HG02759 (cell line): ENCODE measurements around the gene CADM1.

Source experiments
- ATAC-seq: cut with Tn5 transposase; IDR thresholded peaks from one replicate; pipeline ENCODE4 v1.9.1; 2021; ENCODE audit warnings: mild to moderate bottlenecking, moderate library complexity; ENCODE audit not compliant: unreplicated experiment

The CADM1 gene

DNA sequence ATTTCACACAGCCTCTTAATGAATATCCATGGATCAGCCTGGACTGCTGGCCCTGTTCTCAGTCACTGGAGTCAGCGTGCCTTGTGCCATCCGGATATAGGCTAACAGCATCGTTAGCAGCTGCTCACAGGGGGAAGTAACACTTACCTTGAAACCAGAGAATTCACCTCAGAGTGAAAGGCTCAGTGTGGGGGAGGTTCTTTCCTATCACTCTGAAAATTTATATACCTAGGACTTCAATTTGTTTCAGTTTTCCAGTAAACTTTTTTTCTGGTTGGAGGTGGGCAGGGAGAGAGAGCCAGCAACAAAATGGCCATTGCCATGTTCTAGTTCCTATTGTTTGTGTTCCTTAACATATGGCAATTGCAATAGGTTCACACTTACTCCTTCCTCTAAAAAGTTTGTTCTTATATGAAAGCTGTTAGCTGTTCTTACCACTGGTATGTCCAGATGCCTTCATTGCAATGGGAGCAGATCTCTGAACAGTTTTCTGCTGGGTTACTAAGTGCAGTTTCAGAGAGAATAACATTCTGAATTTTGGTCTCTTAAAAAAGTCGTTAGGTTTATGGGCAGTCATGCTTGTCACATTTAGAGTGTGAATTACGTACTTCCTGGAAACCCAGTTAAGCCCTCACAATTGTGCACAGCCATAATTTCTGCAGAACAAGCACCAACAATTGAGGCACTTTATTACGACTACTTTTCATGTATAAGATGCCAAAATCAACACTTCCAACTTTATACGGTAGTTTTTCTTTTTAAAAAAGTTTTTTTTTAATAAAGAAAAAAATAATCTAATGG is 247.6 kb downstream of the CADM1 start:
- peak; percentile 88 for ATAC-seq

DNA sequence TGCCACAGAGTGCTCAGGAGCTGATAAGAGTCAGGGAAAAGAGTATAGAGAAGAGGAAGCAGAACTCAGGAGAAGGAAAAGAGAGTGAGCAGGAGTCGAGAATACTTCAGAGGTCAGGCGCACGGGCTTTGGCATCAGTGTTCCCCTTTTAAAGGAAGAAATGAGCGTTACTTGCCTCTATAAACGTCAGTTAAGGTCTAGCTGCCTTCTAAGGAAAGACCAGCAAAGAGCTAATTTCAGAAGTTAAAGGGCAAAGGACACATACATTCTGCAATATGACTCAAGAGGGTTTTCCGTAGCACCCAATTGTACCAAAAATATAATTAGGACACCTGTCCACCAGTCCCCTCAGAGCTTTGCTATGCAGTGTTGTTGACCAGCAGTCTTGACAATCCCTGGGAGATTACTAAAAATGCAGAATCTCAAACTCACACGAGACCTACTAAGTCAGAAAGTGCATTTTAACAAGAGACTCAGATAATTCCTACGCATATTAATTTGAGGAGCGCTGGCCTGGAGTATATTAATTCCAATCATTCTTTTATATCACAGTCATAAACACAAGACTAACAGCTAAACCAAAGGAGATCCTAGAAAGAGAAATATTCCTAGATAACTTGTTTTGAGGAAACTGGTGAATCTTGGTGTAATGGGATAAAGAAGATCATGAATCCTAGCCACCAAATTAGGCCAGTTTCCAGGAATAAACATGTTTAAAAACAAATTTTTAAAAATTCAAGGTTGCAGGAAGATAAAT is 249.0 kb downstream of the CADM1 start:
- no peak for ATAC-seq

DNA sequence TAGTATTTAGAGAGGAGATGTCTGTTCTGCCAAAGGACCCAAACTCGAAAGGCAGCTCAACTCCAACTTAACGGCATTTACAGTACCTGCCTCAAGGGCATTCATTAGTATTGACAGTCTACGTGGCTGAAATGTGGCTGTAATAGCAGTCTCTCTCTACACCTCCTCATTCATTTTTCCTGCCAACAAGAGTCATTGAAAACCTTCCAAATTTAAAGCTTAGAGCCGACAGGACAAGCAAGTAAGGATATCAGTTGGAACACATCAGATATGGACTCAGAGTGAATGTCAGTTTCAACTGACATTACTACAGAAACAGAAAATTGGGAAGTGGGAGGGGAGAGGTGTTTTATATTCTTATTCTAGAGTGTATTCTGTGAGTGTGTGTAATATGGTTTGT is 253.1 kb downstream of the CADM1 start:
- no peak for ATAC-seq

DNA sequence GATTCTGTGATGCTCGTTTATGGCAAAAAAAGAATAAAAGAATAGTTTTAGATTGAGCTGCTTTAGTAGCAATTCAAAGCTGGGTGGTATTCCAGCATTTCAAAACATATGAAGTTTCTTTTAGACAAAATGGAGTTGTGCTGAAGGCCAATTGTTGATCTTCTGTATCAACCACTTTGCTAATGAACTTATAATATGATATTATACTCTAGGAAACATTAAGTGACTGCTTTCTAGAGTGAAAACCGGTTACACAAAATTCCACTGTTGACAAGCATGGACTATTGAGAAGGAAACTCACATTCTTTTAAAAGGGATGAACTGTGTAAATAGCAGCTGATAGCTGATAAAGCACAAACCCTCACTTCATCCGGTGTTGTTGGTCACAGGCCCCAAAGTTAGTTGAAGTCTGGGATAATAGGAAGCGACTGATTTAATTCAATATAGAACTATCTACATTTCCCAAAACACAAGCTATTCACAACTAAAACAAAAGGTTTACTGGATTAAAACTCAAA is 255.1 kb downstream of the CADM1 start:
- no peak for ATAC-seq

DNA sequence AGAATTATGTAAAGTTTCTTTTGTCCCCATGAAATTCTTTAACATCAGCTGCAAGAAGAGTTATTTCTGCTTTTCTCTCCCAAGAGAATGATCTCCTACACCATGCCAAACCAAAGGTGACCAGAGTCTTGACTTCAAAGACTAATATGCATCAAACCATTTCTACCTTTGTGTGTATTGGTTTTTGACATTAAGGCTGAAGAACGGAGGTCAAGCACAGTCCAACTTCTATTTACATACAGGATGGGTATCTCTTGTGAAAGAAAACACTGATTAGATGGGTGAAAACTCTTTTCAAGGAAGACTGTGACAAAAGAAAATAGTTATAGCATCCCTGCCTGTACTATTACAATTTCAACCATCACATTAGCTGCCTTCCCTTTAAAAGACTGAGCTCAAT is 256.3 kb downstream of the CADM1 start:
- ATAC-seq = no peak

DNA sequence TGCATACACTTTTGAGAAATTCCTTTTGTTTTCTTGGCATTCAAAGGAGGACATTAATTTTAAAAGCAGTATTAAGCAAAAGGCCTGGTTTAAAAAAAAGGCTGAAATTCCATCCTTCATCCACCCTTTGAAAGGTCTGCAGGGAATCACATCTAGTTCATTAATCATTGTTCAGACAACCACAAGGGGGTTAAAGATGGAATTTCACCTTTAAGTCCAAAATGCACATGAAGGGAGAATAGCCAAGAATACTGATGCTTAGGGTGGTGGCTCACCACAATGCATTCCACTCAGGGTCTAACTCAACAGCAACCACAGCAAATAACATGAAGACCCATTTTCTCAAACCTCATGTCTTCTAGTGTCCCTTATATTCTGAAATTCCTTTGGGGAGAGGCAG is 256.9 kb downstream of the CADM1 start:
- no peak for ATAC-seq

DNA sequence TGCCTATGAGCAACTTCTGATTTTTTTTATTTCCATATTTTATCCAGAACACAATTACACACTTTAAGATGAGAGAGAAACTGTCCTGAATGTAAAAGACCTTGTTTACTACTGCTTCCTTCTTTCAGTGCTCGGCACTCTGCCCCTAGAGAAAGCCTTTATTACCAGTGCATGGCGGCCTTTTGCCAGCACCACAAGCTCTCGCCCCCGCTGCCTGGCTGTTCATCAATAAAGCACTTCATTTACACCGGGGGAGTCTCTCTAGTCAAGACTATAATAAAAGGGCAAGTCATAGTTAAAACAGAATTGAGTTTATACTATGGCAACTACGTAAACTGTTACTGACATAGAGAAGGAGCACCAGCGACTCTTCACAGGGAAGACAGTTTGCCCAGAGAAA is 259.5 kb downstream of the CADM1 start:
- ATAC-seq = no peak

DNA sequence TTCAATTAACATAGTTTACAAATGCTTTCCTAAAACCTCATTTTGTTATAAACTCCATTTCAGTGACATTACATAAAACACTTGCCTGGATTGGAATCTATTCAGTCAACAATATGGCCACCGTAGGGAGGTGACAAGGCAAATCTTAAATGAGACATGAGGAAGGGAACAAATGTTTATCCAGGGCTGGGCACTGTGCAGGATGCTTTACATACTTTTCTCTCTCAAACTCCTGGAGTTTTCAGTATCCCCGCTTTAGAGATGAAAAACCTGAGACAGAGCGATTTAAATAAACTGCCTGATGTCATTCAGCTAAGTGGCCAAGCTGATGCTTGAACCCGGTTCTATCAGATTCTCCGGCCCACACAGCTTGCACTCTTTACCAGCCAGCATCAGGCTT is 259.9 kb downstream of the CADM1 start:
- ATAC-seq = no peak

DNA sequence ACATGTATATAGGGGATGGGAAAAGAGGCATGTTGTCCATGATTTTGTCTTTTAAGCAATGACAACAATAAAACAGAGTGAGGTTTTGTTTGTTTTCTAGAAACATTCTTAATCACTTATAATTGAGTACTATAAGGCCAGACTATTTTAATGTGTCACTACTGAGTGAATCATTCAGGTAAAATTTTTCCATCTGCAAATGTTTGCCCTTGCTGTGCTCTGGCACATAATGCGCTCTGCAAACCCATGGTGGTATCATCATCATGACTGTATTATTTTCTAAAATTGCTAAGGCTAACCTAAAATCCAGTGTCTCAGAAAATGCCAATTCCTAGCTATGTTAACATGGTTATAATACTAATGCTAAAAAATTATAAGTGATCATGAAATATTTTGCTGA is 261.2 kb downstream of the CADM1 start:
- ATAC-seq = no peak

DNA sequence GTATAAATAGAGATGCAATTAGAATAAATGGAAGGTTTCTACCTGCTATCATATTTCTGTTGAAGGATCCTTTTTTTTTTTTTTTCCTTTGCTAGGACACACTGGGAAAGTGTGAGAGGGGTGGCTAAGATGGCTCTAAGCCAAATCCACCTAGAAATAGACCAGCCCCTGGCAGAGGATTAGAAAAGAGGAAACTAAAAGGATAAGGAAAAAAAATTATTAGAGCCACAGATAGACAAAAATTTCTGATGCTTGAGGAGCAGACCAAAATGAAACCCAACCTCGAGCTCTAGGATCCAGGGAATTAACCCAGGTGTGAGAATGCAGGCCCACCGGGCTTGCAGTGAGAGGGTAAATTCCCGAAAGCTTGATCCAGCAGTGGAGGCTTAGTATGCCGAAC is 262.3 kb downstream of the CADM1 start:
- no peak for ATAC-seq

DNA sequence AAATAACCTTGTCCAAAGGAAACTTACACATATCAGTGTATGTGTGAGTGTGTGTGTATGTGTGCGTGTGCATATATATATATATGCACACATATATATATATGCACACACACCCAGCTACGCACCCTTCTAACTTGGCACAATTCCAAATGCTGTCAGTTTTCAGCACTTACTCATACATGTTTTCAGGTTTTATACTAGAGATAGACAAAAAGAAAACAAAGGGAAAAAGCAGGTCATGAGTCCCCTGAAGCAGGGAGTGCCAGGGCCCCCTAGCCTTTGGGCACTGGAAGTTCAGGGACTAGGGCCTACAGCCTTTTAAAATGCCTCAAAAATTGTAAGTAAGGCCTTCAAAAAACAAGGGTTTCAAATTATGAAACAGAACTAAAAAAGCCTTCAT is 265.4 kb downstream of the CADM1 start:
- no peak for ATAC-seq

DNA sequence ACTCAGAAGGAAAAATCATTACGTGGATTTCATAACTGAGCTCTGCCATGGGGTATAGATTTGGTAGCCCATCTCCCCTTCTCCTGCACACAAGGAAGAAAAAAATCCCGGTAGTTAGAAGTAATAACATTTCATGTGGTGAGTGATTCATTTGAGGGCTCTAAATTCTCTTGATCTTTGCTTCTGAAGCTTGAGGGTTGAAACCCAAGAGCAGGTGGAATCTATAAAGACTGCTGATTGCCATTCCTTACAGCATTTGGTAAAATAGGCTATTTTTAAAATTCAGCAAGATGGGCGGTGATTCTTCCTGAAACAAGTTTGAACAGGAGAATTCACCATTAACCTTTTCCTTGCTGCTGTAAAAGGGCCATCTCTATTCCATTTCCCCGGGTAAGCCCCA is 266.1 kb downstream of the CADM1 start:
- ATAC-seq = no peak

DNA sequence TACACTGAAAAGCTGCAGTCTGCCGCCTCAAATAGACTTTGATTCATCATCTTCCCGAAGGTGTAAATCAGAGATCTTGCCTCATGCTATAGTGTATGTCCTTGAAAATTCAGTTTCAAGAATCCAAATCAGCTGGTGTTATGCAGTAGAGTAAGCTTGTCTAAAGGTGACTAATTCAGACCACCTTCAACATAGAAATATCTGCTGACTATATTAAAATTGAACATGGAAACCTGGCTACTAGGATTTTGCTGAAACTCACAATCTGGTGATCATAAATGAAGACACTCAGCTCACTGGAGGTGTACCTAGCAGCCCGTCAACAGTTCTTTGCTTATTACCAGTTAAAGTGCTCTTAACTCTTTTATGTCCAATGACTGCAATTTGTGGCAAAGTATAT is 266.6 kb downstream of the CADM1 start:
- no peak for ATAC-seq

DNA sequence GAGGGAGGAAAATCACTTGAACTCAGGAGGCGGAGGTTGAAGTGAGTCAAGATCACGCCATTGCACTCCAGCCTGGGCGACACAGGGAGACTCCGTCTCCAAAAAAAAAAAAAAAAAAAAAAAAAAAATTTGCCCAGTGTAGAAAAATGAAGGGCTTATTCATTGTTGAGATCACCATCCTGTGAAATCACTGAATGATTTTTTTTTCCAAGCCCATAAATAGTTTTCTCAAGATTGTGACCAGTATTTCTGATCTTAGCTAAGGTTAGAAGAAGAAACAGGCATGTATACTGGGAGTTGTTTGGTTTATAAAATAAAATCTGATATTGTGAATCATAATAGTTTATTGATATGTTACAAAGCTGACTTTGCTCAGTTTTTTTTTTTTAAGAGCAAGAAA is 269.4 kb downstream of the CADM1 start:
- no peak for ATAC-seq

DNA sequence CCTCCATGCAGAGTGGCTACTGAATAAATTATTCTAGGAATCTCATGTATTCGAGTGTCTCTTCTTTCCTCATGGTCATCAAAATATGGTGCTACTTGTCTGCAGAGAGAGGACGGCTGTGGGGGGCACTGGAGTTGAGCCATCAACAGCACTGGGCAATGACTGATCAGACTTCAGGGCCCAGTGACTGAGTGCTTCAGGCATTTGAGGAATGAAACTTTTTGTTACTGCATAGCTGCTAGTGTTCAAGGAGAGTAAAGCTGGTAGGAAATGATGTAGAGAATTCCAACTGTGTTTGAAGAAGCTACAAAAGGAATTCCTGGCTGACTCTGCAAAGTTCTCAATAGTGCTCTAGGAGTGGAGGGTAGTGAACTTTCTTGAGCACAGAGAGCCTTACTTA is 277.7 kb downstream of the CADM1 start:
- no peak for ATAC-seq

DNA sequence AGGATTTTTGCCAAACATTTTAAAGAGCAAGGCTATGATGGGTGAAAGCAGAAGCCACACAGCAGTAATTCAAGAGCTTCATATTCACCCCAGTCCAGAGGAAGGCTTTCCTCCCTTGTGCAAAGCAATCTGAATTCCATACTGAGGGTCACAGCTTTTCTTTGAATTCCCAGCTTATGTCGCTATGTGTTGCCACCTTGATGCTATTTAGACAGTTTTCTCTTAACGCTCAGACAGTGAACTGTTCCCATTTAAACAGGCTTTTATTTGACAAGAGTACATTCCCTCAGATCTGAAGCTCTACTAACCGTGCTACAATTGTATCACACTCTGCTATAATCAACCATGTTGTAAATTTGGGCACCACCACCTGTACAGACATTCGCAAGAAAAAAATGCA is 279.7 kb downstream of the CADM1 start:
- no peak for ATAC-seq

DNA sequence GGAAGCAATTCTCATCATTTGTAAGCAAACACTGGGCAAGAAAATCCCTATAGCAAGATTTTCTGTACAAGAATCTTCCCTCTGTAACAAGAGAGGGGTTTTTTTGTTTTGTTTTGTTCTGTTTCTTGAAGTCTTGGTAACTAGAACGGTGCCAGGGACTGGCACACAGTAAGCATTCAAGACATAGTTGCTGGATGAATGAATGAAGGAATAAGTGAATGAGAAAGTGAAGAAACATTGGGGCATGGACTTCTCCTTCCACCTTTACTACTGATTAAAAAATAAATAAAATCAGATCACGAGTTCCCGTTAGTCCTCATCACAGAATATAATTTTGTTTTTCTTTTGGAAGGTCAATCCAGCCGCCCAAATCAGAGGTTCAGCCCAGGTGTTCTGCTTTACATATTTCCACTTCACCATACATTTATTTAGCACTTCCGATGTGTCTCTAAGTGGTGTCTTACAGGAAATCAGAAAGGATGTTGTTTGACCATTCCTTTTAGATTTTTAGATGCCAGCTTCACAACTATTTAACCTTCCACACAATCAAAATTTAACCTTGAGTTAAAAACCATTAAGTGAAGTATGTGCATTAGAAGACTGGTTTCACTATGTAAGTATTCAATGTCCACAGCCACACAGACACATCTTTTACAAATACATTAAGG is 281.2 kb downstream of the CADM1 start:
- ATAC-seq = peak; percentile 48

DNA sequence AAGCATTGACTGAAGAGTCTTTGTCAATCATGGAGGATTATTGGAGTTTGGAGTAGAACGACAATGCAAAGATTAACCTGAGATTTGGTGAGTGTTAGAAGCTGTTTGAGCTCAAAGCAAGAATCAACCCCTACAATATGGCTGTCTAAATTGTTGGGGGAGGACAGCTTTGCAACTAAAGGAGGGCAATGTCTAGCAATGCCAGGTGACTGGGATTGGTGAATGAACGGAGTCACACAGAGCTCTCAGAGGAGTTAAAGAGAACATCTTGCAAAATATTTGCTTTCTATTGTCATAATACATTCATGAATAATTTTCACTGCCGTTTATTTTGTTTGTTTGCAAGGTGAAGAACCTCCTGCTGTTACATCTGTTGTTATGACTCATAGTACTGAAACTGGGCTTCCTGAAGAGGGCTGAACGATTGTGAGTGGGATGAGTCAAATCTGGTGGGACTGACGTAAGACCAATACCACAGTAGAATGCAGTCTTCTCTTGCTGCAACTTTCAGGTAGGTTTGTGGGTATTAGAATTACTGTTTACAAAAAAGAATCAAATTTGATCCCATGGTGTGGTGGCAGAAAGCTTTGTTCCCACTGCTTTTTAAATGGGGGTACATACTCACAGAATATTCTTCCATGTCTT is 281.9 kb downstream of the CADM1 start:
- ATAC-seq = peak; percentile 91

DNA sequence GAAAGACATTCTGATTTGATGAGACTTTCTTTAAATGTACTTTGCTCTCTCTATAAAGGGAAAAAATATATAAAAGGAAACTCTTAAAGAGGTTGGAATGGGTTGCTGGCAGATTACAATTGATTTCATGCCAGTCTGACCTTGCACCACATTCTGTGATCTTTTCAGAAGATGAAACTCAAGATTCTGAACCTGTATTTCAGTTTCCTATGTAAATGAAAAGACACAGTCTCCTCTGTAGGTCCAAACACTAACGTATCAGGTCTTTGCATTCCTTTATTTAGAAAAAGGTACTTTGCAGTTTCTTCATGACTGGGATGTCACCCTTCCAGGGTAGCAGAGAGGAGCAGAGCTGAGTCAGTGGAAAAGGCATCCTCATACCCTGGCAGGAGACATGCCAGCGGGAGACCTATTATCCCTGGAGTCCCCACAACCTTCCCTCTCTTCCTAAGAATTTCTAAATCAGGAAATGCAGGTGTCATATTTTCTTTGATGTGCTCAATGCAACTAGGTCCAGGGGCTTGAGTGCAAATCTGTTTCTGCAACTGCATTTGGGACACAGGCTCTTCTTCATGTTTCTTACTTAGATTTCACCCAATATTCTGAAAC is 282.6 kb downstream of the CADM1 start:
- no peak for ATAC-seq

DNA sequence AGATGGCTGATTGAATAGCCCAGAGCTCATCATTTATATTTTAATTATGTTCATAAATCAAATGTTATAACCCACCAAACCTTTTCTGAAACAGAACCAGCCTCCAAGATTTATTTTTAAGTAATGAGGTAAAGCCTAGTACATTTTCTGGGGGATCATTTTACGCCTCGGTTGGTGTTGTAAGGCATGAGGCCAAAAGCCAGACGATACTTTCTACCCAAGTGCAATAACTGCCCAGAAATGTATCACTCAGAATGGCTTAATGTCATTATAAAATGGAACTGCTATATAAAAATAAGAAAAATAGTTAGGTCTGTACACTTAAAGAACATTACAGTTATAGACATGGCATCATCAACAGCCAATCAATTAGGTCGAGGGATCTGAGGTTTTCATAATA is 283.3 kb downstream of the CADM1 start:
- ATAC-seq = no peak

DNA sequence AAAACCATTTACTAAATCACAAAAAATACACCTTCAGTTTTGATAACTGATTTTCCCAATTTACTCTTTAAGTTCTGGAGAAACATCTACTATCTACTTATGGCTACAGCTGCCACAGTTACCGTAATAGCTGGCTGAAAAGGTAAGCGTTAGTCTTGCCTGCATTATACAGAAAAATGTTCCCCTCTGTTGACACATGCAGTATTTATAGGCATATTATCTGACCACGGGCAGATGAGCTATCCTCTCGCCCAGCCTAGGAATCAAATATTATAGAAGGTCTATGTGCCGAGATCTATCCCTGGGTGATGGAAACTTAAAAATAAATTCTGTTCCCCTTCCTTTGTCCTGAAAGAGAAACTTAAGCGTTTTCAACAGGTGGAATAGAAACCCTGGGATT is 283.8 kb downstream of the CADM1 start:
- ATAC-seq = no peak
